Vagina (tissue), 2 donors: ENCODE results near the gene BCAS4.

Source experiments
- CTCF ChIP-seq, 3 experiments: fragments of 450-650 bp in 2 of 3; fragments of 200-600 bp in 1 of 3; sonication (generic) in 1 of 3; IDR thresholded peaks; one replicate each; pipeline ENCODE4 v1.5.1; 2017 to 2019; ENCODE audit warnings: antibody characterized with exemption in 3 of 3, mild to moderate bottlenecking in 2 of 3, moderate library complexity in 2 of 3
- POLR2A ChIP-seq, 2 donors: fragments of 450-650 bp; IDR thresholded peaks; one replicate each; pipeline ENCODE4 v1.6.1; 2017; ENCODE audit warnings: antibody characterized with exemption in 2 of 2, mild to moderate bottlenecking in 2 of 2, moderate library complexity in 2 of 2

- TF ChIP-seq CTCF (IDR thresholded peaks at IDR 0.05) (no peak), POLR2A (IDR thresholded peaks at IDR 0.05) (no peak)
These were observed 20.5 kb downstream of the BCAS4 start for GRCh38 chr20:50815162-50815989.
